ENCODE measurements around the gene HGFAC.

Gene HGFAC

DNA sequence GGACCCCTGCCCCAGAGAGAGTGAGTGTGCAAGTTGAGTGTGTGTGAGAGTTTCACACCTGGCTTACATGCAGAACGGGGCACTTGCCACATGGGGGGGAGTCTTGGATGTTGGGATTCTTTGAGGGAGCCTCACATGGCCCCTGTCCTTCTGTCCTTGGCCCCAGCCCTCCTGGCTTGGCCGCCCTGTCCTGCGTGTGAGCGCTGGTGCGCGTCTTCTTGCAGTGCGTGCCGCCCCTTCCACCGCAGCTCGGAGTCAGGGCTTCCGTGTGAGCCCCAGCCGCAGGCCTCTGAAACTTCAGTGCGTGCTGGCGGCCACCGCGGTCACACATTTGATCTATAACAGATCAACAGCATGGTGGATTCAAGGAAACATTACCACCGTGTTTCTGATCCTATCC is 30.1 kb upstream of the HGFAC start:
- no peak for DNase-seq

GRCh38 chr4:3412257-3413020 is 29.3 kb upstream of the HGFAC start:
- no peak for DNase-seq

GRCh38 chr4:3413217-3413671 is 28.5 kb upstream of the HGFAC start:
- DNase-seq, result no peak

DNA sequence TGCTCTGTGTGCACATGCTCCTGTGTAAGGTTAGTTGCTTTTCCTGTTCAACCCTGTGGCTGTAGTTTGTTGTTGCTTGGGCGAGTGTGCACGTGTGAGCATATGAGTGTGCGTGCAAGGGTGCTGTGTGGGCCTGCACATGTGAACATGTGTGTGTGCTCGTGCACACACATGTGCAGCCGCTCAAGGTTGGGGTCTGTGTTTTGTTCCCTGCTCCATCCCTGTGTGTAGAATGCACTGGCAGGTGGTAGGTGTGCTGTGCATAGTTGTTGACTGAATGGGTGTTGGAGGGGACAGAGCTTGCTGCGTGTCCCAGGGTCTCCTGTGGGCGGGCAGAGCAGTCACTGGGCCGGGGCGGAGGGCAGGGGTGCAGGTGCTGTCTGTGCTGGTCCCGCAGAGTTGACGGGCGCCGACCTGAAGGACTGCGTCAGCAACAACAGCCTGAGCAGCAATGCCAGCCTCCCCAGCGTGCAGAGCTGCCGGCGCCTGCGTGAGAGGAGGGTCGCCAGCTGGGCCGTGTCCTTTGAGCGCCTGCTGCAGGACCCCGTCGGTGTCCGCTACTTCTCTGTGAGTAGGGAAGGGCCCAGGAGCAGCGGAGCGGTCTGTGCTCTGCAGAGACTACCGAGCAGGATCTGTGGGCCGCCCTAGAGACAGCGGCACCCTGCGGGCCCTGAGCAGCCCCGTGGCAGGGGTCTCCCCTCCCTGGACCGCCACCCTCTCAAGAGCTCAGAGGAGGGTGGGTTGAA is 27.9 kb upstream of the HGFAC start:
- DNase-seq, result no peak

DNA sequence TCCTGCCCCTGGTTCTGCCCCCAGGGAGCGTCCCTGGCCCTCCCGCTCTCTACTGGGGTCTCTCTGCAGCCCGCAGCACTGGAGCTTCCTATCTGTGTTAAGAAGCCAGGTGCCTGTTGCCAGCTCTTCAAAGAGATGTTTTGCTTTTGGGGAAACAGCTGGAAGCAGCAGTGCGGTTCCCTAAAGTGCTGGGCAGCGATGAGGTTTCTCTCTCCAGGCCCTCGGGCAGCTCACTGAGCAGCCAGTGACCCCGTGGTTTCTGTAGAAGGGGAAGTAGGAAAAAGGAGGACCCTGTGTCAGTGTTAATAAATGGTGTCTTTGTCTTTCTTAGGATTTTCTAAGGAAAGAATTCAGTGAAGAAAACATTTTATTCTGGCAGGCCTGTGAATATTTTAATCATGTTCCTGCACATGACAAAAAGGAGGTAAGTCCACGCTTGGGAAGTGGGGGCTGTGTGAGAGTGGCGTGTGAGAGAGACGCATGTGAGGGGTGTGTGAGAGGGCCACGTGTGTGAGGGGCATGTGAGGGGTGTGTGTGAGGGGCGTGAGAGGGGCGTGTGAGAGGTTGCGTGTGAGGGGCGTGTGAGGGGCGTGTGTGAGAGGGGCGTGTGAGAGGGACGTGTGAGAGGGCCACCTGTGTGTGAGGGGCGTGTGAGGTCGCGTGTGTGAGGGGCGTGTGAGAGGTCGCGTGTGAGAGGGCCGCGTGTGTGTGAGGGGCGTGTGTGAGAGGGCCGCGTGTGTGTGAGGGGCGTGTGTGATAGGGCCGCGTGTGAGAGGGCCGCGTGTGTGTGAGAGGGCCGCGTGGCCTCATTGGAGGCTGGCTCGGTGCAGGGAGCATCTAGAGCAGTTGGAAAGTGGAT is 27.1 kb upstream of the HGFAC start:
- no peak for DNase-seq

DNA sequence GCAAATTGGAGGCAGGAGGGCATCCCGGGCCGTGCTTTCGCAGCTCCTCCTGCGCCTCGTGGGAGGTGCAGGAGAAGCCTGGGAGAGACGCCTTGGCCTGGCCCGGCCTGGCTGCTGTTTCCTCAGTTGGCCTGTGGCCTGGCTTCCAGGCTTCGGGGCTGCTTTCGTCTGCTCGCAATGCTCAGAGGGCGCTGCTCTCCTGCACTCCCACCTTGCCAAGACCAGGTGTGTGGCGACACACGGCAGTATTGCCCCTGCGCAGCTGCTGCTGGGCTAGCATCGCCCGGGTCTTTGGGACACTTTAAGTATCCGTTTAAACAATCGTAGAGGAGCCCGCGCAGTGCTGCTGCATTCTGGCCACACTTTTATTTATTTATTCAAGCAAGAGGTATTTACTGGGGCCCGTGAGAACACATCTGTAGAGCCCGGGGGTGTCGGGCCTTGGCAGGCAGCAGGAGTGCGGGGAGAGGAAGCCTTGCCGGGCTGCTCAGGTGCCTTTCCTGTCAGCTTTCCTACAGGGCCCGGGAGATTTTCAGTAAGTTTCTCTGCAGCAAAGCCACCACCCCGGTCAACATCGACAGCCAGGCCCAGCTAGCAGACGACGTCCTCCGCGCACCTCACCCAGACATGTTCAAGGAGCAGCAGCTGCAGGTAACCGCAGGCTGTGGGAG is 26.2 kb upstream of the HGFAC start:
- no peak for DNase-seq

DNA sequence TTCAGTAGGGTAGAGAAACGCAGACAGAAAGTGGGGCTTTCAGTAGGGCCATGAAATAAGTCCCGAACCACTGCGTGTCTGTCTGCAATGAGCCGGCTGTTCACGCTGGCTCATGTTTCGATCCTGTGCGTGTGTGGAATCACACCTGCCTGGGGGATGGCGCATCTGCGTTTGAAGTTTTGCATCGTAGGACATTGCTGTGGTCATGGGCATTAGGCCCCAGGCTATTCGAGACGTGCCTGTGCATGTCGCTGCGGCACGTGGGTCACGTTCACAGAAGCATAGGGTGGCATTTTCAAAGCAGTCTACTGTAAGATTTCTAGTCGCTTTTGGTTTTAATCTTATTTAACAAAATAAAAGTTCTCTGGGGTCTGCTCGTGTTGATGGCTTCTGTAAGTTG is 25.5 kb upstream of the HGFAC start:
- DNase-seq, result no peak

GRCh38 chr4:3416821-3417221 is 24.9 kb upstream of the HGFAC start:
- no peak for DNase-seq

DNA sequence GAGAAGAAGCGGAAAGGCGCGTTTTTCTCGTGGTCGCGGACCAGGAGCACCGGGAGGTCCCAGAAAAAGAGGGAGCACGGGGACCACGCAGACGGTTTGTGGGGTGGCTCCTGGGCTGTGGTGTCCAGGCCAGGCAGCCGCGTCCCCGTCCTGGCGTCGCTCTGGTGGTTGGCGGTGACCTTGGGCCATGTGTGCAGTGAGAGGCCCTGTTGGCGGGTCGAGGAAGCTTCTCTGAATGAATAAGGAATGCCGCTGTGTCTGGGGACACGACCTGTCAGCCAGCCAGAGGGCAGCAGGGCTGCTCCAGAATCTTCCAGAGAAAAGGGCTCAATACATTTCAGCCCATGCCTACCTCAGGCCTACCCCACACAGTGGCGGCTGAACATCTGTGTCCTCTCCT is 24.3 kb upstream of the HGFAC start:
- no peak for DNase-seq

DNA sequence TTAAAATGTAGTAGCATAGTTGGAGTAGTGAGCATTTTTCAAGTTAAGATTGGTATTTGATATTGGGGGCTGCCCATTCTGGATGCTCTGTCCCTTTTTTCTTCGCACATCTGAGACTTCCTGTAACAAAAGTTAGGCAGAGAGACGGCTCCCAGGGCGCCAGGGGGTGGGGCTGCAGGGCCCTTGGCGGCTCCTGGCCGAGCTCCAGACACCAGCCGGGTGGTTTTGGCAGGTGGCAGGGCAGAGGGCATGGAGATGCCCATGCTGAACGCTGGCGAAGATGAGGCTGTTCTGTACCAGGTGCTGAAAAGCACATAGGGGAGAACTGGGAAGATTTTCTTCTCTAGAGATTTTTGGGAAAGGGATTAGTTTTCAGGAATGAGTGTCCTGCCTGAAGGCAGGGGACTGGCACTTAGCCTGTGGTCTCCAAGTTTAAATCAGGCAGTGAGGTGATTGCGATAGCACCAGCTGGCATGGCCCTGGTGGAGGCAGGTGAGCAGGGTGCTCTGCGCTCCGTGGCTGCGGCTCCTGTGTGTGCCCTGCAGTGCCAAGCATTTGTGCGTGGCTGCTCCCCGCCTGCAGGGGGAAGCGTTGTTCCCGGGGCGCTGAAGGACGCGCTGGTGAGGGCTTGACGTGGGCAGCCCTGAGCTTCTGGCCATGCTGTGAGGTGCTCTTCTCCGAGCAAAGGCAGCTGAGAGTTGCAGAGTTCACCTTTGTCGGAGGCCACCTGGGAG is 23.6 kb upstream of the HGFAC start:
- DNase-seq, result no peak

DNA sequence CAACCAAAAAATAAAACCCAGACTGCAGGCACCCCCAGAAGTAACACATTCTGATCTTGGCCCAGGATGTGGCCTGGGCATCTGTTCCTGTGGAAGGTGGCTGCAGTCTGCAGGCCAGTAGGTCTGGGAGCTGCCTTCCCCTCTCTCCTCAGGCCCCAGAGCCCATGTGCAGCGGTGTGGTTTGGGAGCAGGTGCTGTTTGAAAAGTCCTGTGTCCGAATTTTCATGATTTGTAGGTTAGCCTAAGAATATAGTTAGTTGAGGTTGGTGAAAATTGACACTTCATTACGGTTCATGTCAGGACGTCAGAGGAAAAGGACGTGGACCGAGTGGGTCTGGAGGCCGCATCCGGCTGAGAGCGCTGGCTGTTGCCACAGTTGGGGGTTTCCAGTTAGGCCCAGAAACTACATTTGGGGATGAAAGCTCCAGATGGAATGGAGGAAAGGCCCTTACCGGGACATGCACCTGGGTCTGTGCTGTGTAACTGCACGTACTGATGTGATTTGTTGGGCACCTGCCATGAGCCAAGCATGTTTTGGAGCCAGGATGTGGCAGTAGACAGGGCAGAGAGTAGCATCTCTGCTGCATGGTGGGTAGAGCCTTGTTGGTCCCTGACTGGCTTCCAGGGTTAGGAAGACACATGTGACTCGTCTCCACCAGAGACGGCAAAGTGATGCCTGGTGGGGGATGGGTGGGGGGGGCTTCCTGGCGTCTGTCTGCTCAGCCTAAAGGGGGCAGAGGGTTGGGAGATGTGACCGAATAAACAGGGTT is 21.7 kb upstream of the HGFAC start:
- no peak for DNase-seq

GRCh38 chr4:3420606-3420955 is 21.2 kb upstream of the HGFAC start:
- no peak for DNase-seq

DNA sequence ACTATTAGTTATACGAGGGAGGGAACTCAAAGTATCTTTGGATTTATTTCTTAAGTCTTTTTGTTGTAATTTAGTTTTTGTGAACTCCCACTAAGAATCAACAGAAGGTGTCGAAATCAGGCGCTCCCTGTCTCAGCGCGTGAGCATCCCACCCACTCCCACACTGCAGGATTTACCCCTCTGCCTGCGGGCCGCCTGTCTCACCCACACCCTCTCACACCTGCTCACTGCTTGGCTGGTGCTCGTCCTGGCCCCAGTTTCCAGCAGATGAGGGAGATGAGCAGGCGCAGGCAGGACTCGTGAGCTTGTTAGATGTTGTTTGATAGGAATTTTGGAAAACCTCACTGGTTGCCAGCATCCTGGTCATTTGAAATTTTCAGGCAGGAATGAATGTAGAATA is 20.8 kb upstream of the HGFAC start:
- no peak for DNase-seq

DNA sequence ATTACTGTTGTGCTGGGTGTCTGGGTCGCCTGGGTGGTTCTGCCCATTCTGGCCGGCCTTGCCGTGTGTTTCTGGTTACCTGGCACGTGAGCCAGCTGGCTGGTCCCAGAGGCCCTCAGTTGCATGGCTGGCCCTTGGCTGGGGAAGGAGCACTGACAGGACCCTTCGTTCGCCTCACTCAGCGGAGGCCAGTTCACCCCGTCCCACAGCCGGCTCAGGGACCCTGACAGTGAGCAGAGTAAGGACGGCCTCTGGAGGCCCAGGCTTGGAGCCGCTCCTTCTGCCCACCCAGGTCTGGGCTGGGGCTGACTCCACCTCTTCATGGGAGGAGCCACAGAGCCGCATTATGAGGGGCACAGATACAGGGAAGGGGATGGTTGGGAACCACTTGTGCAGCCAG is 20.3 kb upstream of the HGFAC start:
- DNase-seq, result no peak

DNA sequence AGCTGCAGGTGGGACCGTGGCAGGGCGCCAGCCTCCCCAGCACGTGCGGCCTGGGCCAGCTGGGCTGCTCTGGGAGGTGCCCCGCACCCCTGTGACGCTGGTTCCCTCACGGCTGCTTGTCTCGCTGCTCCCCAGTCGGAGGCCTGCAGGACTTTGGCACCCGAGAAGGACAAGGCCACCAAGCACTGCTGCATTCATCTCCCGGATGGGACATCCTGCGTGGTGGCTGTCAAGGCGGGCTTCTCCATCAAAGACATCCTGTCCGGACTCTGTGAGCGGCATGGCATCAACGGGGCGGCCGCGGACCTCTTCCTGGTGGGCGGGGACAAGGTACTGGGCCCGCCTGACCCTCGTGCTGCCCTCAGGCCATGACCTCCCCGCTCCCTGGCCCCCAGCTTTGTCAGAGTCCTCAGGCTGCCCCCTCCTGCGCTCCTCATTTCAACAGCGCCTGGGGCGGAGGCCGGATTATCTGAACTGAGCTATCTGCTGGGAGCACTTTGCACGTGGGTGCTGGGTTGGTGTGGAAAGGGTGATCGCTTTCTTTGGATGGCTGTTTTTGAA is 19.4 kb upstream of the HGFAC start:
- no peak for DNase-seq

- DNase-seq, result no peak
Observed at GRCh38 chr4:3422808-3423297, 18.9 kb upstream of the HGFAC start.

DNA sequence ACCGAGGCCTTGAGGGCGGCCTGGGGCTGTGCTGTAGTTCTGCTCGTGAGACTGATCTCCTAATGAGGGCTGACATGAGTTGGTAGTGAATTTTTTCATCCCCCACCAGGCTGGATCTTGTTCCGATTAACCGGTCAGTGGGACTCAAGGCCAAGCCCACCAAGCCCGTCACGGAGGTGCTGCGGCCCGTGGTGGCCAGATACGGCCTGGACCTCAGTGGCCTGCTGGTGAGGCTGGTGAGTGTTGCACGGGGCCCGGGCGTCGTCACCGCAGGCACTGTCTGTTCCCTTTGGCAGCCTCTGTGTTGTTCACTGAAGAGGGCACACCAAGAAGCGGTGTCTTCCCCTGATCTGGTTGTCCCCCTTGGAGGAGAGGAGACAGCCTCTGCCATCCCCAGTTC is 18.4 kb upstream of the HGFAC start:
- DNase-seq, result no peak

DNA sequence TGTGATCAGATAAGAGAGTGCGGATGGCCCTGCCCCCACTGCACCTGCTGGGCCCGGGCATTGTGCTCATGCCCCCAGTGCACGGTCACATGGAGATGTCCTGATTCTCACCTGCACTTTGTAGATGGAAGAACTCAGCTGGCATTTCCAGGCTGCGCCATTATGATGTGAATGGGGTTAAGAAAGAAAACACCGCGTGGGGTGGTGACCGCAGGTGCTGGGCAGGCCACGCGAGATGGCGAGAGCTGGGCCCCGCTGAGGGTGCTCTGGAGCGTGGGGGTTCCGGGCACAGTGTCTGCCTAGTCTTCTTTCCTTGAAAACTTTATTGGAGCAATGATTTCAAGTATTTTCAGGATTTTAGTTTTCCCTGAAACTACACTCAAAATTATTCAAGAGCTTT is 17.8 kb upstream of the HGFAC start:
- no peak for DNase-seq

DNA sequence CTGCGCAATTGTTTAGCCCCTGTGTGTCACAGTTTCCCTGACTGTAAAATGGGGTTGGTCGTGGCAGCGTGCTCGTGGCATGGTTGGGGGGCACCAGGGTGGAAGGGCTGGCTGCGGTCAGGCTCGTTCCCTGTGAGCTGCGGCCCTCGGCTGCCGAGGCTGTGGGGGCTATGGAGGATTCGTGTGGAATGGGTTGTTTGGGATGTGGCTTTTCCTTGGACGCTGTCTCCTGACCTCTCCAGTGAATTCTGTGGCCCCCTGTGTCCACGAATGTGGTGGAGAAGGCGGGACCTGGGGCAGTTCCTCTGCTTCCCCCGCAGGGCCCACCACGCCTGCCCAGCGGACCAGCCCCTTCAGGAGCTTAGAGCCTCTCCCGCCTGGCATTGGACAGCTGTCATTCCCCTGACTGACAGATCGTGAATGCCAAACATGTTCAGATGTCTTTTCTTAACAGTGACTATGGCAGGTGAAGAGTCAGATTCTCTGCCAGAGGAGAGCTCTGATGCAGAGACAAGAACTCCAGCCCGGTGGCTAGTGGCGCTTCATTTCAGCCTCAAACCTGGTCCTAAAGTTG is 17.2 kb upstream of the HGFAC start:
- no peak for DNase-seq

DNA sequence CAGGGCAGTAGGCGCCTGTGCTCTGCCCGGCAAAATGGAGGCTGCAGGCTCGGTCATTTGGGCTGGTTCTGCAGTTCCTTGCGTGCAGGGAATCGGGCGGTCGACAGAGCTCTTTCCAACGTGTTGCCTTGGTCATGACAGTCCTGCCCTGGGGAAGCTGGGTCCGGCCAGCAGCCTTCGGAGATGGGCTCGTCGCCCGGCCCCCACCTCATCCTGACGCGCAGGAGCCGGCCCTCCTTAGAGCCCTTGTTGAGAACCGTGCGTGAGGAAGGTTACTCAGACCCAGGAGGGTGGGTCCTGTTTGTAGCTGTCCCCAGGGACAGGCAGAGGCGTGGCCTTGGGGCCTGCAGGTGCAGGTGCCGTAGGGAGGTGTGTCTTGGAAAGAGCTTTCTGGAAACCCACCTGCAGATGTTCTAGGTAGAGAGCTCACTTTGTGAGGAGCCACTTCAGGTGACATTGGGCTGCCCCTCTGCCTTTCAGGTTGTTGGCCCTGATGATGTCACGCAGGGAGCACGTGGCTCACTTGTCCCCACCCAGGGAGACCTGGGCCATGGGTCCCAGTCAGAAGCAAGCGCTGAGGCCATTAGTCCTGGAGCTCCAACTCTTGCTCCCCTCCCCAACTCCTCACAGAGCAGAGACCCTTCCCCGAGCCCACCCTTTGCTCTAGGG is 15.2 kb upstream of the HGFAC start:
- no peak for DNase-seq
